GM12891 (cell line): ENCODE measurements around the gene APBB1IP.

Experiments
- DNase-seq: peaks from one replicate; pipeline ENCODE4 v3.0.0; 2011; ENCODE audit warnings: low spot score; ENCODE audit not compliant: insufficient read length
- FAIRE-seq: peaks from 2 replicates; lab custom pipeline; 2011; peaks lifted over from hg19 to GRCh38; lab: Jason Lieb, UNC
- PAX5 ChIP-seq: IDR thresholded peaks from 2 replicates; pipeline ENCODE4 v1.6.1; 2011; ENCODE audit warnings: low read length, moderate library complexity, mild to moderate bottlenecking; ENCODE audit not compliant: insufficient read depth, severe bottlenecking
- POLR2A ChIP-seq: IDR thresholded peaks from 2 replicates; pipeline ENCODE4 v1.6.1; 2011; ENCODE audit warnings: low read depth, low read length, control low read depth
- POLR2AphosphoS5 ChIP-seq: IDR thresholded peaks from 2 replicates; pipeline ENCODE4 v1.6.1; 2011; ENCODE audit warnings: low read depth, low read length, control low read depth
- POU2F2 ChIP-seq: IDR thresholded peaks from 2 replicates; pipeline ENCODE4 v1.6.1; 2011; ENCODE audit warnings: low read depth, mild to moderate bottlenecking, control low read depth, low read length, moderate library complexity
- SPI1 ChIP-seq: IDR thresholded peaks from 2 replicates; pipeline ENCODE4 v1.6.1; 2011; ENCODE audit warnings: low read depth, low read length, control low read depth
- TAF1 ChIP-seq: IDR thresholded peaks from 2 replicates; pipeline ENCODE4 v1.6.1; 2011; ENCODE audit warnings: low read depth, low read length, control low read depth

APBB1IP gene

GRCh38 chr10:26517141-26517867 is 79.2 kb downstream of the APBB1IP start:
- no peak for DNase-seq
- peak; percentile 58 for FAIRE-seq
- TF ChIP-seq POU2F2 (no peak), SPI1 (0 out of 2 replicates have a peak, but pooled peaks have one; percentile 18)

- FAIRE-seq: no peak
- no peak for DNase-seq
- TF ChIP-seq POLR2AphosphoS5 (no peak), SPI1 (no peak), TAF1 (no peak), PAX5 (no peak), POU2F2 (no peak), POLR2A (no peak)
Measured at GRCh38 chr10:26519803-26520202, 81.7 kb downstream of the APBB1IP start.

- TF ChIP-seq POLR2AphosphoS5: no peak
- no peak for TF ChIP-seq POU2F2
- FAIRE-seq (no peak), DNase-seq (no peak)
Measured at GRCh38 chr10:26520575-26520974, 82.4 kb downstream of the APBB1IP start.

- no peak for FAIRE-seq
- no peak for TF ChIP-seq POLR2AphosphoS5
- no peak for TF ChIP-seq POU2F2
- TF ChIP-seq PAX5: no peak
- TF ChIP-seq POLR2A: no peak
- TF ChIP-seq SPI1: no peak
- TF ChIP-seq TAF1: no peak
Measured at GRCh38 chr10:26524161-26524896, 86.2 kb downstream of the APBB1IP start.

GRCh38 chr10:26525586-26525985 is 87.4 kb downstream of the APBB1IP start:
- no peak for DNase-seq
- TF ChIP-seq PAX5 (no peak), TAF1 (no peak), POU2F2 (no peak), SPI1 (no peak), POLR2A (no peak), POLR2AphosphoS5 (no peak)
- no peak for FAIRE-seq

More at GRCh38 chr10:26524161-26524896, 86.2 kb downstream of the APBB1IP start:
- no peak for DNase-seq

GRCh38 chr10:26527018-26527417 is 88.9 kb downstream of the APBB1IP start:
- DNase-seq: no peak
- TF ChIP-seq PAX5 (no peak), SPI1 (no peak), TAF1 (no peak), POLR2AphosphoS5 (no peak), POLR2A (no peak), POU2F2 (no peak)
- no peak for FAIRE-seq

GRCh38 chr10:26528048-26528447 is 89.9 kb downstream of the APBB1IP start:
- no peak for DNase-seq
- FAIRE-seq: peak; percentile 20
- TF ChIP-seq TAF1 (no peak), POU2F2 (no peak)

GRCh38 chr10:26528715-26529393 is 90.7 kb downstream of the APBB1IP start:
- DNase-seq (no peak), FAIRE-seq (no peak)
- no peak for TF ChIP-seq TAF1
- peak; percentile 63 for TF ChIP-seq SPI1

GRCh38 chr10:26534384-26534783 is 96.2 kb downstream of the APBB1IP start:
- no peak for FAIRE-seq
- TF ChIP-seq PAX5 (no peak), POU2F2 (no peak), TAF1 (no peak), SPI1 (no peak), POLR2AphosphoS5 (no peak), POLR2A (no peak)
- no peak for DNase-seq

GRCh38 chr10:26540601-26541000 is 102.5 kb downstream of the APBB1IP start:
- TF ChIP-seq SPI1: peak; percentile 58
- no peak for TF ChIP-seq PAX5
- peak; percentile 24 for DNase-seq
- peak; percentile 20 for FAIRE-seq
